GM12874 (cell line): ENCODE measurements around the gene SMC6.

Experiments
- TF ChIP-seq, protein P1 (sequence below): IDR thresholded peaks from 2 replicates; pipeline ENCODE4 v1.5.1; 2011; ENCODE audit warnings: low read depth, mild to moderate bottlenecking, control low read depth, low read length, moderate library complexity; ENCODE audit not compliant: insufficient read depth

Gene SMC6, protein sequence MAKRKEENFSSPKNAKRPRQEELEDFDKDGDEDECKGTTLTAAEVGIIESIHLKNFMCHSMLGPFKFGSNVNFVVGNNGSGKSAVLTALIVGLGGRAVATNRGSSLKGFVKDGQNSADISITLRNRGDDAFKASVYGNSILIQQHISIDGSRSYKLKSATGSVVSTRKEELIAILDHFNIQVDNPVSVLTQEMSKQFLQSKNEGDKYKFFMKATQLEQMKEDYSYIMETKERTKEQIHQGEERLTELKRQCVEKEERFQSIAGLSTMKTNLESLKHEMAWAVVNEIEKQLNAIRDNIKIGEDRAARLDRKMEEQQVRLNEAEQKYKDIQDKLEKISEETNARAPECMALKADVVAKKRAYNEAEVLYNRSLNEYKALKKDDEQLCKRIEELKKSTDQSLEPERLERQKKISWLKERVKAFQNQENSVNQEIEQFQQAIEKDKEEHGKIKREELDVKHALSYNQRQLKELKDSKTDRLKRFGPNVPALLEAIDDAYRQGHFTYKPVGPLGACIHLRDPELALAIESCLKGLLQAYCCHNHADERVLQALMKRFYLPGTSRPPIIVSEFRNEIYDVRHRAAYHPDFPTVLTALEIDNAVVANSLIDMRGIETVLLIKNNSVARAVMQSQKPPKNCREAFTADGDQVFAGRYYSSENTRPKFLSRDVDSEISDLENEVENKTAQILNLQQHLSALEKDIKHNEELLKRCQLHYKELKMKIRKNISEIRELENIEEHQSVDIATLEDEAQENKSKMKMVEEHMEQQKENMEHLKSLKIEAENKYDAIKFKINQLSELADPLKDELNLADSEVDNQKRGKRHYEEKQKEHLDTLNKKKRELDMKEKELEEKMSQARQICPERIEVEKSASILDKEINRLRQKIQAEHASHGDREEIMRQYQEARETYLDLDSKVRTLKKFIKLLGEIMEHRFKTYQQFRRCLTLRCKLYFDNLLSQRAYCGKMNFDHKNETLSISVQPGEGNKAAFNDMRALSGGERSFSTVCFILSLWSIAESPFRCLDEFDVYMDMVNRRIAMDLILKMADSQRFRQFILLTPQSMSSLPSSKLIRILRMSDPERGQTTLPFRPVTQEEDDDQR

DNA sequence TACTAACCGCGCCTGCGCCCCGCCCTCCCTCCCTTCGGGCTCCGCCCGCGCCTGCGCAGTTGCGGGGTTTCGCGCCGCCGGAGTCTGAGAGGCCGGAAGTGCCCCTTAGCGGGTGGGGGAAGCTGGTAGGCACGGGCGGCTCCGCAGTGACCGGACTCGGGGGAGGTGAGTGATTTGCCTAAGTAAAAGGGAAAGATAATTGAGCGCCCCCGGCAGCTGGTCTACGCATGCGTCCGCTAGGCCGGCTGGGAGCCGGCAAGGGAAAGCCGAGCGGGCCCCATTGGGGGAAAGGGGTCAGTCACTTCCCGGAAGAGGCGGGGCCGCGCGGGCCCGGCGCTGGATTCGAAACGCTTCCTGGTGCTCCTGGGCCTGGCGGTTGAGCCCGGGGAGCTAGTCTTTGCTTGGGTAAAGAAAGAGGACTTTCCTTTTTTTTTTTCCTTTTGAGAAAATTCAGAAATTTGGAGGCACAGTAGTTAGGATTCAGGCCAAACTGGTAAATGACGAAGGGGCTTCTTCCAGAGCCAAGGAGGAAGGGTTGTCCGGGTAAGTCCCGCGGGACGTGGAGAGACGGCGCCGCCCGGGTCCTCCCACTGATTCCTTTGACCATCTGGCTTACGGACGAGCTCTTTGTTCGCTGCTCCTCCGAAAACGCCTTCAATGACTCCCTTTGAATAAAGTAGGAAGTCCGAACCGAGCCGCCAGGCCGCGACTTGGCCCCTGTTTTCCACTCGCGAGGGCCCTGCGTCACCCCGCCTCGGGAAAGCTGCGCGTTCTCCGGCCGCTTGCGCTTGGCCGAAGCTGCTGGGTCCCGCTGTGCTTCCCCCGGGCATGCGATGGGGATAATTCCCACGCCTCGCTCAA is at the start of gene SMC6, which contains the start of gene GEN1:
Gene SMC6 (minus strand): TSS at position 8 of the 861 bp plus-strand sequence. CDS start 7,864 bp downstream, outside the sequence.
Gene GEN1 (plus strand): TSS at position 336 of the 861 bp plus-strand sequence. CDS start 5,806 bp downstream, outside the sequence.
- TF ChIP-seq, protein P1, sequence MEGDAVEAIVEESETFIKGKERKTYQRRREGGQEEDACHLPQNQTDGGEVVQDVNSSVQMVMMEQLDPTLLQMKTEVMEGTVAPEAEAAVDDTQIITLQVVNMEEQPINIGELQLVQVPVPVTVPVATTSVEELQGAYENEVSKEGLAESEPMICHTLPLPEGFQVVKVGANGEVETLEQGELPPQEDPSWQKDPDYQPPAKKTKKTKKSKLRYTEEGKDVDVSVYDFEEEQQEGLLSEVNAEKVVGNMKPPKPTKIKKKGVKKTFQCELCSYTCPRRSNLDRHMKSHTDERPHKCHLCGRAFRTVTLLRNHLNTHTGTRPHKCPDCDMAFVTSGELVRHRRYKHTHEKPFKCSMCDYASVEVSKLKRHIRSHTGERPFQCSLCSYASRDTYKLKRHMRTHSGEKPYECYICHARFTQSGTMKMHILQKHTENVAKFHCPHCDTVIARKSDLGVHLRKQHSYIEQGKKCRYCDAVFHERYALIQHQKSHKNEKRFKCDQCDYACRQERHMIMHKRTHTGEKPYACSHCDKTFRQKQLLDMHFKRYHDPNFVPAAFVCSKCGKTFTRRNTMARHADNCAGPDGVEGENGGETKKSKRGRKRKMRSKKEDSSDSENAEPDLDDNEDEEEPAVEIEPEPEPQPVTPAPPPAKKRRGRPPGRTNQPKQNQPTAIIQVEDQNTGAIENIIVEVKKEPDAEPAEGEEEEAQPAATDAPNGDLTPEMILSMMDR: no peak

DNA sequence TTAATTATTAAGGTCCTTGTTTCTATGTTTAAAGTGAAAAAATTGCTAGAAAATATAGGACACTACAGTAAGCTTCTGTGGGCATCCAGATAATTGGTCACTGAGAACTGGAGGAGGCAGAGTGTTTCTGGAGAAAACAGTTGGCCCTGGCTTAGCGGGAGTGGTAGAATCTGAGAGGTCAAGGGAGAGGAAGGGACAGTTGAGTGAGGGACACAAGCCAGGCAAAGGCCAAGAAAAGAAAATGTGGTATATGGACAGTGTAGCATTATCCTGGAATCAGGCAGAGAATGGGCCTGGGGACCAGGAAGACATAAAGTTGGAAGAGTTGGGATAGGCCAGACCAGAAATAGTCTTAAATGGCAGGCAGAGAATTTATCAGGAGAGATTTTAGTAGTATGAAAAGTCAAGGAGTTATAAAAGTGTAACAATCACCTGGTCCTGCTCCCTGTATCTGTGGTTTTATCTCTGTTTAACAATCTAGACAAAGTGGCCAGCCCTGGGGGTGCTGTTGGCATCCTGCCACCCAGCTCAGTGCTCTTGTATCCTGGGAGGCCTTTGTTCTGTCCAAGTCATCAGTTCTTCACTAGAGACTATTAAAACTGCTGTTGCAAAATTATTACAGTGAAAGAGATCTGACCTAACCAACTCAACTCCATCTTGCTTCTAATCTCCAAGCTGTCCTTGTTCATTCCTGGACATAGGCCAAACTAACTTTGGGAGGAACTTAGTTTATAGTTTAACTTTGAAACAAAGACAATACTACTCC is 47.3 kb upstream of the SMC6 start:
- TF ChIP-seq, protein P1: no peak

DNA sequence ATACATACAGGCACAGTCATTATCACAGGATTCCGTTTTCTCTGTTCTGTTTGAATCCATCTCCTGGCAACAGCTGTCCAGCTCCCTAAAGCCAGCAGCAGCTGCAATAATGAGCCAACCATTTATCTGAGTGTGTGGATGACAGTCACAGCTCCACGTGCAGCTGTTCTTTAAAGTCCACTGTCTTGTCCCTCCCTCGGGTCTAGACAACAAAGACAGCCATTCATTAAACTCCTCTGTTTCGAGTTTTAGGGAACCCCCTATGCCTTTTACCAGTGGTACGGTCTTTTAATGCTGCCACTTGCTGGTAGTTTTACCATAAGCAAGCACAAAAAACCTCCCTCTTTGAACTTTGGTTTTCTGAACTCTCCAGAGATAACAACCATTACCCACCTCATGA is 46.6 kb upstream of the SMC6 start:
- TF ChIP-seq, protein P1: no peak

DNA sequence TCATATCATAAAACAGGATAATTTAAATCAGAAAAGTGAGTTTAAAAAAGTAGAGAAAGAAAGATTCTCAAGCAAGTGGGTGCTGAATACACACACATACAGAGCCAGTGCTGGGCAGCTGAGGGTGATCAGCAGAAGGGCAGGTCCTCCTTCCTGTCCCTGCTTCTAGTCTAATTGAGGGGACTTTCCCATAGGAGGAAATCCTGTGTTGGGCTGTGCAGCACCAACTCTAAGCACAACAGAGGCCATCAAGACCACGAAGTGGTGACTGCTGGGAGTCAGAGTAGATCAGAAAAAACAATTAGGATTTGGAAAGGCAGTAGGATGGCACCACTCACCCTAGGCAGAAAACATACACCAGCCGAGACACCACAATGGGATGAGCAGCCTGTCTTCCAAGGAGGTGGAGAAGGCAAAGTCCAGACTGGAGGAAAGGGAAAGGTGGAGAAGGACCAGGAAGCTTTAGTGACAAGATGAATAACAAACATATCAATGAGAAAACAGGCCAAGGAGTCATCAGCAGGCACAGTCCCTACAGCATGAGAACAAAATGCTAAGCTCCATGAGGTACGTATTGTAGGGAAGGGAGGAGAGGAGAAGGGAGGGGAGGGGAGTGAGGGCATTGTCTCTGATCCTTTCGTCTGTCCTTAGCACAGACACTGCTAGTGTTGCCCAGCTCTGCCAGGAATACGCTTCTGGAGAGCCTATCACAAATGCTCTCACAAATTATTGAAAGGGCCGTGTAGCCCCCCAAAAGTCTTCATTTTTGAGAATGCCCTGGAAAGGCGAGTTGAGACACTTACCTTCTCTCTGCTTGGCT is 45.9 kb upstream of the SMC6 start:
- TF ChIP-seq, protein P1: no peak

DNA sequence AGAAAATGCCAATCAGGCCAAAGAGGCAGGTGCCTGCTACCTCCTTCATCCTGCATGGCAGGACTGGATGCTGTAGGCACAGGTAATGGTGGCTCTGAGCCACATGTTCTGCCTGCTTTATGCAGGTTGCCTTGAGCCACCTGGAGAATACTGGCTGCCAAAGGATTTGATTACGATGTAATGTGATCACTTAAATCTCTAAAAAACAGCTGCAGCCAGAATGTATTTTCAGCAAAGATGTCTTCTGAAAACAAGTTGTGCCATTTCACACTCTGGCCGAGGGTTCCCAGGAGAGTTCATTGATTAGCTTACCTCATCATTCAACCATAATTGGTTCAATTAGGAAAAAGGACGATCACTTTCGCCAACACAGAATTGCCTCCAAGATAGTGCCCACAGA is 44.7 kb upstream of the SMC6 start:
- TF ChIP-seq, protein P1: no peak

DNA sequence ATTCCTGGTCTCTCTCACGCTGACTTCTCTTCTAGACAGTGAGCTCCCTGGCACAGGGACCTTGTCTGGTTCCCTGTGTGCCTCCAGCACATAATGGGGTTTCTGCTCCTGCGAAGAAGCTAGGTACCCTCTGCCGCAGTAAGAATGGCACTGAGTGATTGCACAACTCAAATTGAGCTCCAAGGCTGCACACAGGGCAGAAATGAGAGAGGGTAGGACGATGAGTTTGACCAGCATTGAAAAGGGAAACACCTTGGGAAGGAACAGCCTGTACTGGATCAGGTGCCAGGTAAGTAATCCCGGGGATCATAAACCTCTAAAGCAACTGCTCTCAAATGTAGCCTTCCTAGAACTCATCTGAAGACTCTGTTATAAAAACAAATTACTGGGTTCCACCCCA is 41.7 kb upstream of the SMC6 start:
- TF ChIP-seq, protein P1: no peak
